SU-DHL-6 (cell line): ENCODE data around the gene ANKRD28.

Experiments
- H2AFZ ChIP-seq: fragments of 200-600 bp; sonication (generic); 2 replicates; pipeline ENCODE4 v1.6.1; 2014; ENCODE audit warnings: low read depth, mild to moderate bottlenecking, moderate library complexity, mixed read lengths, antibody characterized with exemption, low read length; ENCODE audit not compliant: severe bottlenecking
- H3F3A ChIP-seq: fragments of 200-600 bp; shearing (Covaris generic); 2 replicates; pipeline ENCODE4 v1.6.0; 2016; ENCODE audit warnings: antibody characterized with exemption, mild to moderate bottlenecking; ENCODE audit not compliant: insufficient read depth
- H3K27ac ChIP-seq: fragments of 200-600 bp; sonication (generic); 2 replicates; pipeline ENCODE4 v1.5.1; 2016; ENCODE audit warnings: low read depth, mild to moderate bottlenecking, low read length, moderate library complexity, mixed read lengths
- H3K27me3 ChIP-seq: fragments of 200-600 bp; sonication (generic), shearing (Covaris generic); 2 replicates; pipeline ENCODE4 v1.6.0; 2014; ENCODE audit warnings: mild to moderate bottlenecking, low read length
- H3K36me3 ChIP-seq: fragments of 200-600 bp; sonication (generic); 2 replicates; pipeline ENCODE4 v1.6.1; 2014; ENCODE audit warnings: mild to moderate bottlenecking, low read length, mixed read lengths
- H3K4me2 ChIP-seq: fragments of 300-600, 200-600 bp; shearing (Covaris generic), sonication (generic); 2 replicates; pipeline ENCODE4 v1.6.0; 2014; ENCODE audit warnings: low read length, low read depth, mild to moderate bottlenecking; ENCODE audit not compliant: poor library complexity, severe bottlenecking
- H3K4me3 ChIP-seq: fragments of 200-600 bp; sonication (generic); 2 replicates; pipeline ENCODE4 v1.5.1; 2014; ENCODE audit warnings: antibody characterized with exemption, low read length, mild to moderate bottlenecking, mixed read lengths; ENCODE audit not compliant: insufficient read depth, poor library complexity, severe bottlenecking
- H3K79me2 ChIP-seq: fragments of 200-600 bp; sonication (generic); 2 replicates; pipeline ENCODE4 v1.6.1; 2014; ENCODE audit warnings: mild to moderate bottlenecking, low read length, moderate library complexity; ENCODE audit not compliant: insufficient read depth
- H3K9ac ChIP-seq: fragments of 200-600 bp; sonication (generic); 2 replicates; pipeline ENCODE4 v1.7.0; 2014; ENCODE audit warnings: mild to moderate bottlenecking, low read length
- H3K9me2 ChIP-seq: fragments of 200-600 bp; sonication (generic); replicated peaks from 2 replicates; pipeline ENCODE4 v1.6.1; 2014; ENCODE audit warnings: low read length; ENCODE audit not compliant: insufficient read depth
- H3K9me3 ChIP-seq: fragments of 200-600 bp; sonication (generic); 2 replicates; pipeline ENCODE4 v1.6.1; 2014; ENCODE audit warnings: low read length, mixed read lengths; ENCODE audit not compliant: insufficient read depth
- H4K20me1 ChIP-seq: fragments of 200-600 bp; sonication (generic); 2 replicates; pipeline ENCODE4 v1.6.1; 2014; ENCODE audit warnings: low read depth, mild to moderate bottlenecking, antibody characterized with exemption, low read length, moderate library complexity, mixed read lengths
- EZH2phosphoT487 ChIP-seq: fragments of 200-600 bp; sonication (generic), shearing (Covaris generic); conservative IDR thresholded peaks from 2 replicates; pipeline ENCODE4 v1.6.1; 2018; ENCODE audit warnings: mild to moderate bottlenecking, antibody characterized with exemption, low read length, moderate library complexity, mixed read lengths
- TF ChIP-seq, protein P1 (sequence below): fragments of 200-600 bp; sonication (generic); IDR thresholded peaks from one replicate; pipeline ENCODE4 v1.5.1; 2017; ENCODE audit warnings: antibody characterized with exemption, mild to moderate bottlenecking, low read length, moderate library complexity; ENCODE audit not compliant: insufficient read depth, poor library complexity, severe bottlenecking

ANKRD28 gene

GRCh38 chr3:15633159-15633558 lies 164.6 kb downstream of the ANKRD28 start:
- Histone ChIP-seq H3K27ac (no peak overlapping the region), H3F3A (no peaks in the 10 kb centered on the region), H3K4me3 (no peak overlapping the region)

GRCh38 chr3:15632212-15632580 lies 165.6 kb downstream of the ANKRD28 start:
- Histone ChIP-seq H3K4me2 (no peak overlapping the region), H3K79me2 (no peaks in the 10 kb centered on the region), H3K4me3 (no peak overlapping the region), H3K27ac (no peak overlapping the region), H4K20me1 (no peaks in the 10 kb centered on the region), H3K27me3 (no peaks in the 10 kb centered on the region), H3K36me3 (no peaks in the 10 kb centered on the region), H3F3A (no peaks in the 10 kb centered on the region), H2AFZ (no peak overlapping the region), H3K9ac (no peak overlapping the region), H3K9me3 (no peaks in the 10 kb centered on the region), H3K9me2 (no peaks in the 10 kb centered on the region)
- TF ChIP-seq EZH2phosphoT487 = no peak
- TF ChIP-seq, protein P1, sequence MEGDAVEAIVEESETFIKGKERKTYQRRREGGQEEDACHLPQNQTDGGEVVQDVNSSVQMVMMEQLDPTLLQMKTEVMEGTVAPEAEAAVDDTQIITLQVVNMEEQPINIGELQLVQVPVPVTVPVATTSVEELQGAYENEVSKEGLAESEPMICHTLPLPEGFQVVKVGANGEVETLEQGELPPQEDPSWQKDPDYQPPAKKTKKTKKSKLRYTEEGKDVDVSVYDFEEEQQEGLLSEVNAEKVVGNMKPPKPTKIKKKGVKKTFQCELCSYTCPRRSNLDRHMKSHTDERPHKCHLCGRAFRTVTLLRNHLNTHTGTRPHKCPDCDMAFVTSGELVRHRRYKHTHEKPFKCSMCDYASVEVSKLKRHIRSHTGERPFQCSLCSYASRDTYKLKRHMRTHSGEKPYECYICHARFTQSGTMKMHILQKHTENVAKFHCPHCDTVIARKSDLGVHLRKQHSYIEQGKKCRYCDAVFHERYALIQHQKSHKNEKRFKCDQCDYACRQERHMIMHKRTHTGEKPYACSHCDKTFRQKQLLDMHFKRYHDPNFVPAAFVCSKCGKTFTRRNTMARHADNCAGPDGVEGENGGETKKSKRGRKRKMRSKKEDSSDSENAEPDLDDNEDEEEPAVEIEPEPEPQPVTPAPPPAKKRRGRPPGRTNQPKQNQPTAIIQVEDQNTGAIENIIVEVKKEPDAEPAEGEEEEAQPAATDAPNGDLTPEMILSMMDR = no peak

More at GRCh38 chr3:15633159-15633558, 164.6 kb downstream of the ANKRD28 start:
- no peak overlapping the region for H2AFZ ChIP-seq
- H4K20me1 ChIP-seq = no peaks in the 10 kb centered on the region
- no peaks in the 10 kb centered on the region for H3K9me2 ChIP-seq
- no peak overlapping the region for H3K9ac ChIP-seq
- H3K9me3 ChIP-seq = no peaks in the 10 kb centered on the region
- TF ChIP-seq, protein P1 = no peak
- no peak for TF ChIP-seq EZH2phosphoT487
- no peaks in the 10 kb centered on the region for H3K79me2 ChIP-seq
- no peaks in the 10 kb centered on the region for H3K36me3 ChIP-seq
- H3K4me2 ChIP-seq = no peak overlapping the region
- no peaks in the 10 kb centered on the region for H3K27me3 ChIP-seq

- H2AFZ ChIP-seq = no peak overlapping the region
- no peak overlapping the region for H3K4me3 ChIP-seq
- H3K27me3 ChIP-seq = no peaks in the 10 kb centered on the region
- H3K79me2 ChIP-seq = no peaks in the 10 kb centered on the region
- no peak overlapping the region for H3K27ac ChIP-seq
- H3F3A ChIP-seq = no peaks in the 10 kb centered on the region
- no peaks in the 10 kb centered on the region for H3K9me2 ChIP-seq
- H4K20me1 ChIP-seq = no peaks in the 10 kb centered on the region
- H3K36me3 ChIP-seq = no peaks in the 10 kb centered on the region
- no peak overlapping the region for H3K9ac ChIP-seq
- no peaks in the 10 kb centered on the region for H3K9me3 ChIP-seq
- TF ChIP-seq, protein P1 = no peak
- no peak for TF ChIP-seq EZH2phosphoT487
- no peak overlapping the region for H3K4me2 ChIP-seq
Measured at GRCh38 chr3:15631426-15632211, 166.2 kb downstream of the ANKRD28 start.
